GM23338 (cell line): ENCODE results near the gene DST. TPM values are rescaled to one million over a fixed set of nuclear protein-coding genes. Genes with fewer than 3 reads are reported as not detected.

Source experiments
- ATAC-seq: fragments of 200-7000 bp; cut with Tn5 transposase; 3 replicates; pipeline ENCODE4 v1.9.1; 2020
- DNase-seq: peaks from one replicate; pipeline ENCODE4 v3.0.0-alpha.2; 2015; ENCODE audit warnings: low spot score
- H2AFZ ChIP-seq: fragments of 200-600 bp; sonication (generic); 2 replicates; pipeline ENCODE4 v1.8.0; 2016; ENCODE audit warnings: antibody characterized with exemption, mild to moderate bottlenecking, moderate library complexity
- H3F3A ChIP-seq: fragments of 200-600 bp; sonication (generic); replicated peaks from 2 replicates; pipeline ENCODE4 v1.8.0; 2017; ENCODE audit warnings: antibody characterized with exemption, mixed run types, low read depth
- H3K27ac ChIP-seq: fragments of 200-600 bp; sonication (generic); 2 replicates; pipeline ENCODE4 v1.6.1; 2016; ENCODE audit warnings: low read depth
- H3K27me3 ChIP-seq: fragments of 200-600 bp; sonication (generic); 2 replicates; pipeline ENCODE4 v1.8.0; 2016; ENCODE audit warnings: mild to moderate bottlenecking, mixed run types, moderate library complexity; ENCODE audit not compliant: insufficient read depth
- H3K36me3 ChIP-seq: fragments of 200-600 bp; sonication (generic); 2 replicates; pipeline ENCODE4 v1.8.0; 2016; ENCODE audit warnings: mild to moderate bottlenecking; ENCODE audit not compliant: insufficient read depth
- H3K4me1 ChIP-seq: fragments of 200-600 bp; sonication (generic); 2 replicates; pipeline ENCODE4 v1.8.0; 2016; ENCODE audit warnings: mild to moderate bottlenecking, moderate library complexity; ENCODE audit not compliant: insufficient read depth
- H3K4me2 ChIP-seq: fragments of 200-600 bp; sonication (generic); 2 replicates; pipeline ENCODE4 v1.7.1; 2017; ENCODE audit warnings: mixed run types
- H3K4me3 ChIP-seq: fragments of 200-600 bp; sonication (generic); 2 replicates; pipeline ENCODE4 v1.6.1; 2016; ENCODE audit warnings: mixed run types
- H3K79me2 ChIP-seq: fragments of 200-600 bp; sonication (generic); replicated peaks from 2 replicates; pipeline ENCODE4 v1.8.0; 2017; ENCODE audit warnings: mild to moderate bottlenecking; ENCODE audit not compliant: insufficient read depth
- H3K9me2 ChIP-seq: fragments of 200-600 bp; sonication (generic); 2 replicates; pipeline ENCODE4 v1.8.0; 2017; ENCODE audit not compliant: insufficient read depth
- H4K20me1 ChIP-seq: fragments of 200-600 bp; sonication (generic); replicated peaks from 2 replicates; pipeline ENCODE4 v1.8.0; 2017; ENCODE audit warnings: mild to moderate bottlenecking; ENCODE audit not compliant: insufficient read depth
- H3K27ac Mint-ChIP-seq: 2 replicates; pipeline ENCODE4 v1.8.0; 2020; ENCODE audit warnings: inconsistent platforms, mild to moderate bottlenecking, moderate library complexity, mixed read lengths
- H3K27me3 Mint-ChIP-seq: 3 replicates; pipeline ENCODE4 v1.8.0; 2022; ENCODE audit warnings: low read depth, mild to moderate bottlenecking, moderate library complexity, mixed read lengths, inconsistent platforms; ENCODE audit not compliant: insufficient read depth, poor library complexity
- H3K36me3 Mint-ChIP-seq: 3 replicates; pipeline ENCODE4 v1.8.0; 2021; ENCODE audit warnings: low read depth, mild to moderate bottlenecking, inconsistent platforms, moderate library complexity, mixed read lengths
- H3K4me1 Mint-ChIP-seq: 3 replicates; pipeline ENCODE4 v1.8.0; 2020; ENCODE audit warnings: mild to moderate bottlenecking, inconsistent platforms, mixed read lengths
- H3K4me3 Mint-ChIP-seq: 3 replicates; pipeline ENCODE4 v1.8.0; 2021; ENCODE audit warnings: moderate library complexity, mild to moderate bottlenecking, inconsistent platforms, mixed read lengths
- H3K9me3 Mint-ChIP-seq: 3 replicates; pipeline ENCODE4 v1.8.0; 2020; ENCODE audit warnings: moderate library complexity, mild to moderate bottlenecking, inconsistent platforms, mixed read lengths
- CREB1 ChIP-seq: fragments of 250-450 bp; sonication (Bioruptor Pico); IDR thresholded peaks from 2 replicates; pipeline ENCODE4 v1.5.0; 2020; ENCODE audit warnings: low read depth, mild to moderate bottlenecking, moderate library complexity
- ETS1 ChIP-seq: IDR thresholded peaks from 2 replicates; pipeline ENCODE4 v1.6.1; 2016; ENCODE audit warnings: antibody characterized with exemption
- EZH2 ChIP-seq: fragments of 200-600 bp; sonication (generic); IDR thresholded peaks from one replicate; pipeline ENCODE4 v1.8.0; 2017; ENCODE audit warnings: antibody characterized with exemption, mild to moderate bottlenecking, low read depth; ENCODE audit not compliant: unreplicated experiment
- JUNB ChIP-seq: IDR thresholded peaks from one replicate; pipeline ENCODE4 v1.6.1; 2016; ENCODE audit warnings: antibody characterized with exemption; ENCODE audit not compliant: unreplicated experiment
- NANOG ChIP-seq: IDR thresholded peaks from 2 replicates; pipeline ENCODE4 v1.6.1; 2016; ENCODE audit warnings: antibody characterized with exemption, borderline replicate concordance
- POLR2AphosphoS5 ChIP-seq: IDR thresholded peaks from 2 replicates; pipeline ENCODE4 v1.6.1; 2016; ENCODE audit warnings: antibody characterized with exemption, low read depth
- STAT1 ChIP-seq: IDR thresholded peaks from one replicate; pipeline ENCODE4 v1.6.1; 2016; ENCODE audit warnings: antibody characterized with exemption; ENCODE audit not compliant: unreplicated experiment
- ZNF331 ChIP-seq: fragments of 250-450 bp; sonication (Bioruptor Pico); IDR thresholded peaks from 2 replicates; pipeline ENCODE4 v1.5.0; 2020; ENCODE audit warnings: low read depth, mild to moderate bottlenecking, moderate library complexity
- polyA plus RNA-seq: library from polyadenylated mRNA; unstranded; fragments of >200 nt; fragmentation: Nextera tagmentation; extraction: Ambion mirVana; gene quantifications from 2 replicates; pipeline ENCODE4 v1.2.1, GENCODE V29; 2016
- total RNA-seq: library from RNA; depleted of rRNA; stranded (reverse); fragments of >200 nt; shearing (Covaris generic); gene quantifications from 2 replicates; pipeline ENCODE4 v1.2.3, GENCODE V29; 2014
- TF ChIP-seq, protein P1 (sequence below), 2 experiments: fragments of 200-600 bp in 1 of 2; sonication (generic) in 1 of 2; conservative IDR thresholded peaks; 2 replicates each; pipeline versions ENCODE4 v1.5.1 to v1.6.1; 2016 to 2017; ENCODE audit warnings: antibody characterized with exemption in 2 of 2, low read depth in 2 of 2, mild to moderate bottlenecking in 2 of 2, moderate library complexity in 1 of 2
- TF ChIP-seq, protein P2 (sequence below): fragments of 250-450 bp; sonication (Bioruptor Pico); IDR thresholded peaks from 2 replicates; pipeline ENCODE4 v1.5.0; 2020; ENCODE audit warnings: mild to moderate bottlenecking, moderate library complexity

Gene DST
- total and polyA plus RNA-seq, 2 experiments from 2014 or later, result 88.7 to 188 TPM

DNA sequence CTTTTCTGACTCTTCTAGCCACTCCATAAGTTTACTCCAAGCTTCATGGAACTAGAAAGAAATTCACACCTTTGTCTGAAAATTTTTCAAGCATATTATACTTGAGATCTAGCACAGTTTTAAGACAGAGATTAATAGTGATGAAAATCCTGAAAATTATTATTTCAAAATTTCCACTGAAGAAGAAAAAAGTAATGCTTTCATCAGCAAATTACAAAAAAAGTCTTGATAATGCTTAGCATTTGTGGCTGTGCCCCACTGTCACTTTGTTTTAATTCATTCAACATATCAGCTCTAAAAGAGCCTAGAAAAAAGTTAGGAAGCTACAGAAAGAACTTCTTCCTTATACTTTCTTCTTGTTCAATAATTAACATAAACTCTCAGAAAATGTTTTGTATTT, 153.1 kb downstream of the DST start:
- no peaks in the 10 kb centered on the region for H3K4me1 Mint-ChIP-seq
- Histone ChIP-seq H3K27me3 (no peaks in the 10 kb centered on the region), H3K4me3 (no peak overlapping the region), H3K79me2 (no peaks in the 10 kb centered on the region), H3F3A (no peaks in the 10 kb centered on the region), H2AFZ (no peak overlapping the region), H3K9me2 (no peaks in the 10 kb centered on the region), H3K36me3 (peaks cover 7% of the 10 kb centered on the region), H3K27ac (no peak overlapping the region), H4K20me1 (no peaks in the 10 kb centered on the region), H3K4me2 (no peak overlapping the region), H3K4me1 (no peaks in the 10 kb centered on the region)
- peaks cover 36% of the 10 kb centered on the region for H3K36me3 Mint-ChIP-seq
- H3K4me3 Mint-ChIP-seq, result no peak overlapping the region
- ATAC-seq (no peak), DNase-seq (no peak)
- no peak for TF ChIP-seq ZNF331 (CRISPR knock-in tag)
- no peak for TF ChIP-seq ETS1
- TF ChIP-seq EZH2, result no peak
- TF ChIP-seq, protein P1, sequence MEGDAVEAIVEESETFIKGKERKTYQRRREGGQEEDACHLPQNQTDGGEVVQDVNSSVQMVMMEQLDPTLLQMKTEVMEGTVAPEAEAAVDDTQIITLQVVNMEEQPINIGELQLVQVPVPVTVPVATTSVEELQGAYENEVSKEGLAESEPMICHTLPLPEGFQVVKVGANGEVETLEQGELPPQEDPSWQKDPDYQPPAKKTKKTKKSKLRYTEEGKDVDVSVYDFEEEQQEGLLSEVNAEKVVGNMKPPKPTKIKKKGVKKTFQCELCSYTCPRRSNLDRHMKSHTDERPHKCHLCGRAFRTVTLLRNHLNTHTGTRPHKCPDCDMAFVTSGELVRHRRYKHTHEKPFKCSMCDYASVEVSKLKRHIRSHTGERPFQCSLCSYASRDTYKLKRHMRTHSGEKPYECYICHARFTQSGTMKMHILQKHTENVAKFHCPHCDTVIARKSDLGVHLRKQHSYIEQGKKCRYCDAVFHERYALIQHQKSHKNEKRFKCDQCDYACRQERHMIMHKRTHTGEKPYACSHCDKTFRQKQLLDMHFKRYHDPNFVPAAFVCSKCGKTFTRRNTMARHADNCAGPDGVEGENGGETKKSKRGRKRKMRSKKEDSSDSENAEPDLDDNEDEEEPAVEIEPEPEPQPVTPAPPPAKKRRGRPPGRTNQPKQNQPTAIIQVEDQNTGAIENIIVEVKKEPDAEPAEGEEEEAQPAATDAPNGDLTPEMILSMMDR (conservative IDR thresholded peaks at IDR 0.05; ENCODE audit: low read depth in 2 of 2), result no peak
- TF ChIP-seq, protein P2, sequence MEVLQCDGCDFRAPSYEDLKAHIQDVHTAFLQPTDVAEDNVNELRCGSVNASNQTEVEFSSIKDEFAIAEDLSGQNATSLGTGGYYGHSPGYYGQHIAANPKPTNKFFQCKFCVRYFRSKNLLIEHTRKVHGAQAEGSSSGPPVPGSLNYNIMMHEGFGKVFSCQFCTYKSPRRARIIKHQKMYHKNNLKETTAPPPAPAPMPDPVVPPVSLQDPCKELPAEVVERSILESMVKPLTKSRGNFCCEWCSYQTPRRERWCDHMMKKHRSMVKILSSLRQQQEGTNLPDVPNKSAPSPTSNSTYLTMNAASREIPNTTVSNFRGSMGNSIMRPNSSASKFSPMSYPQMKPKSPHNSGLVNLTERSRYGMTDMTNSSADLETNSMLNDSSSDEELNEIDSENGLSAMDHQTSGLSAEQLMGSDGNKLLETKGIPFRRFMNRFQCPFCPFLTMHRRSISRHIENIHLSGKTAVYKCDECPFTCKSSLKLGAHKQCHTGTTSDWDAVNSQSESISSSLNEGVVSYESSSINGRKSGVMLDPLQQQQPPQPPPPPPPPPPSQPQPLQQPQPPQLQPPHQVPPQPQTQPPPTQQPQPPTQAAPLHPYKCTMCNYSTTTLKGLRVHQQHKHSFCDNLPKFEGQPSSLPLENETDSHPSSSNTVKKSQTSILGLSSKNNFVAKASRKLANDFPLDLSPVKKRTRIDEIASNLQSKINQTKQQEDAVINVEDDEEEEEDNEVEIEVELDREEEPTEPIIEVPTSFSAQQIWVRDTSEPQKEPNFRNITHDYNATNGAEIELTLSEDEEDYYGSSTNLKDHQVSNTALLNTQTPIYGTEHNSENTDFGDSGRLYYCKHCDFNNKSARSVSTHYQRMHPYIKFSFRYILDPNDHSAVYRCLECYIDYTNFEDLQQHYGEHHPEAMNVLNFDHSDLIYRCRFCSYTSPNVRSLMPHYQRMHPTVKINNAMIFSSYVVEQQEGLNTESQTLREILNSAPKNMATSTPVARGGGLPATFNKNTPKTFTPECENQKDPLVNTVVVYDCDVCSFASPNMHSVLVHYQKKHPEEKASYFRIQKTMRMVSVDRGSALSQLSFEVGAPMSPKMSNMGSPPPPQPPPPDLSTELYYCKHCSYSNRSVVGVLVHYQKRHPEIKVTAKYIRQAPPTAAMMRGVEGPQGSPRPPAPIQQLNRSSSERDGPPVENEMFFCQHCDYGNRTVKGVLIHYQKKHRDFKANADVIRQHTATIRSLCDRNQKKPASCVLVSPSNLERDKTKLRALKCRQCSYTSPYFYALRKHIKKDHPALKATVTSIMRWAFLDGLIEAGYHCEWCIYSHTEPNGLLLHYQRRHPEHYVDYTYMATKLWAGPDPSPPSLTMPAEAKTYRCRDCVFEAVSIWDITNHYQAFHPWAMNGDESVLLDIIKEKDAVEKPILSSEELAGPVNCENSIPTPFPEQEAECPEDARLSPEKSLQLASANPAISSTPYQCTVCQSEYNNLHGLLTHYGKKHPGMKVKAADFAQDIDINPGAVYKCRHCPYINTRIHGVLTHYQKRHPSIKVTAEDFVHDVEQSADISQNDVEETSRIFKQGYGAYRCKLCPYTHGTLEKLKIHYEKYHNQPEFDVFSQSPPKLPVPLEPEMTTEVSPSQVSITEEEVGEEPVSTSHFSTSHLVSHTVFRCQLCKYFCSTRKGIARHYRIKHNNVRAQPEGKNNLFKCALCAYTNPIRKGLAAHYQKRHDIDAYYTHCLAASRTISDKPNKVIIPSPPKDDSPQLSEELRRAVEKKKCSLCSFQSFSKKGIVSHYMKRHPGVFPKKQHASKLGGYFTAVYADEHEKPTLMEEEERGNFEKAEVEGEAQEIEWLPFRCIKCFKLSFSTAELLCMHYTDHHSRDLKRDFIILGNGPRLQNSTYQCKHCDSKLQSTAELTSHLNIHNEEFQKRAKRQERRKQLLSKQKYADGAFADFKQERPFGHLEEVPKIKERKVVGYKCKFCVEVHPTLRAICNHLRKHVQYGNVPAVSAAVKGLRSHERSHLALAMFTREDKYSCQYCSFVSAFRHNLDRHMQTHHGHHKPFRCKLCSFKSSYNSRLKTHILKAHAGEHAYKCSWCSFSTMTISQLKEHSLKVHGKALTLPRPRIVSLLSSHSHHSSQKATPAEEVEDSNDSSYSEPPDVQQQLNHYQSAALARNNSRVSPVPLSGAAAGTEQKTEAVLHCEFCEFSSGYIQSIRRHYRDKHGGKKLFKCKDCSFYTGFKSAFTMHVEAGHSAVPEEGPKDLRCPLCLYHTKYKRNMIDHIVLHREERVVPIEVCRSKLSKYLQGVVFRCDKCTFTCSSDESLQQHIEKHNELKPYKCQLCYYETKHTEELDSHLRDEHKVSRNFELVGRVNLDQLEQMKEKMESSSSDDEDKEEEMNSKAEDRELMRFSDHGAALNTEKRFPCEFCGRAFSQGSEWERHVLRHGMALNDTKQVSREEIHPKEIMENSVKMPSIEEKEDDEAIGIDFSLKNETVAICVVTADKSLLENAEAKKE (CRISPR knock-in tag), result no peak
- no peak for TF ChIP-seq STAT1
- no peak for TF ChIP-seq POLR2AphosphoS5
- TF ChIP-seq NANOG, result no peak
- TF ChIP-seq CREB1 (CRISPR knock-in tag), result no peak
- no peak for TF ChIP-seq JUNB
- no peak overlapping the region for H3K27ac Mint-ChIP-seq
- no peaks in the 10 kb centered on the region for H3K27me3 Mint-ChIP-seq
- no peaks in the 10 kb centered on the region for H3K9me3 Mint-ChIP-seq
